DND-41 (cell line): ENCODE results near the gene ABHD15.

ENCODE experiments used
- ATAC-seq: fragments of 200-7000 bp; cut with Tn5 transposase; 3 replicates; pipeline ENCODE4 v1.9.1; 2021; ENCODE audit warnings: low read depth; ENCODE audit not compliant: insufficient read depth
- DNase-seq: peaks from one replicate; pipeline ENCODE4 v3.0.0-alpha.2; 2020
- H2AFZ ChIP-seq: 2 replicates; pipeline ENCODE4 v1.6.0; 2012; ENCODE audit warnings: low read depth, low read length
- H3K27ac ChIP-seq: 2 replicates; pipeline ENCODE4 v1.5.1; 2012; ENCODE audit warnings: low read length, inconsistent platforms
- H3K27me3 ChIP-seq: fragments of 200-600 bp; sonication (generic); 2 replicates; pipeline ENCODE4 v1.6.0; 2012; ENCODE audit warnings: low read length, mild to moderate bottlenecking, inconsistent platforms; ENCODE audit not compliant: insufficient read depth, poor library complexity
- H3K36me3 ChIP-seq: 2 replicates; pipeline ENCODE4 v1.5.1; 2012; ENCODE audit warnings: low read length, inconsistent platforms; ENCODE audit not compliant: insufficient read depth
- H3K4me1 ChIP-seq: 2 replicates; pipeline ENCODE4 v1.5.1; 2012; ENCODE audit warnings: mild to moderate bottlenecking, low read length; ENCODE audit not compliant: insufficient read depth
- H3K4me2 ChIP-seq: 2 replicates; pipeline ENCODE4 v1.6.0; 2012; ENCODE audit warnings: mild to moderate bottlenecking, moderate library complexity, low read length, inconsistent platforms; ENCODE audit not compliant: insufficient read depth
- H3K4me3 ChIP-seq, 2 experiments: fragments of 200-600 bp in 1 of 2; shearing (Covaris generic) in 1 of 2; 2 replicates each; pipeline ENCODE4 v1.5.1; 2012 to 2016; ENCODE audit warnings: inconsistent platforms in 2 of 2, low read length in 2 of 2, mild to moderate bottlenecking in 2 of 2, low read depth in 1 of 2, moderate library complexity in 1 of 2
- H3K79me2 ChIP-seq: 2 replicates; pipeline ENCODE4 v1.6.0; 2012; ENCODE audit warnings: low read length, inconsistent platforms; ENCODE audit not compliant: insufficient read depth
- H3K9ac ChIP-seq: 2 replicates; pipeline ENCODE4 v1.6.0; 2012; ENCODE audit warnings: low read depth, mild to moderate bottlenecking, inconsistent platforms, low read length, moderate library complexity
- H3K9me3 ChIP-seq: 2 replicates; pipeline ENCODE4 v1.5.1; 2012; ENCODE audit warnings: low read length, moderate library complexity, mild to moderate bottlenecking, inconsistent platforms; ENCODE audit not compliant: insufficient read depth, severe bottlenecking
- H4K20me1 ChIP-seq: 2 replicates; pipeline ENCODE4 v1.6.0; 2012; ENCODE audit warnings: low read length; ENCODE audit not compliant: insufficient read depth
- EZH2 ChIP-seq: IDR thresholded peaks from 3 replicates; pipeline ENCODE4 v1.6.1; 2012; ENCODE audit warnings: borderline replicate concordance, low read depth, mild to moderate bottlenecking, moderate library complexity, low read length, inconsistent platforms; ENCODE audit not compliant: severe bottlenecking
- TF ChIP-seq, protein P1 (sequence below): IDR thresholded peaks from 2 replicates; pipeline ENCODE4 v1.5.1; 2012; ENCODE audit warnings: borderline replicate concordance, low read length, moderate library complexity, mild to moderate bottlenecking; ENCODE audit not compliant: poor library complexity, severe bottlenecking; ENCODE audit errors: extremely low read depth

The ABHD15 gene

DNA sequence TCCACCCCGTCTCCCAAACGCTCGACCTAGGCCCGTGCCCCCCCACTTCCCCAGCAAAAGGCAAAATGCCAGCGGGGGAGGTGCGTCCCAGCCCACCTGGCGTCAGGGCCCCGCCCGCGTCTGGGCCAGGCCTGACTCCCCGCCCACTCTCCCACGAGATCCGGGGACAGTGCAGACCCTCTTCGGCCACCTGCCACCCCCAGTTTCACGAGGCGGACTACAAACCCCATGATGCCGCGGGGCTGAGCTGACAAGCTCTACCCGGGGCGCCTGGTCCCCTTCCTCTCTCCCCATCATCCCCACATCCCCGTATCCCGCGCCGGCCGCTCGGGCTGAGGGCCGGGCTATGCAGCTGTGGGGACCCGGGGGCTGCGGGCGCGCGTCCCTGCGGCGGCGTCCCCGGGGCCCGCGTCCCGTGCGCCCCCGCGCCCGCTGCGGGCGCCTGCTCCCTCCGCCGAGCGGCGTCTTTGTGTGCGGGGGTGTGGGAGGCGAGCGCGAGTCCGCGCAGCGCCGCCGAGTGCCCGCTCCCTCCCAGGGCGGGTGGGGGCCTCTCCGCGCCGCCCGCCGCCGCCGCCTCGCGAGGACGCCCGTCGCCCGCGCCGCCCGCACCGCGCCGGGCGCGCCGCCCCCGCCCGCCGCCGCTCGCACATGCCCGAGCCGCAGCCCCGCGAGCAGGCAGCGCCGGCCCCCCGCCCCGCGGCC, 26.2 kb upstream of the ABHD15 start, which contains the start of gene ANKRD13B:
Gene ANKRD13B, plus strand, starts transcription at position 283 of the 702 bp plus-strand sequence. CDS start 490 bp downstream, outside the sequence.
- H2AFZ ChIP-seq = peak within 1 kb of the TSS; percentile 73
- H3K27ac ChIP-seq = peak within 1 kb of the TSS; percentile 40
- peak; percentile 17; the same call in 1 of the 3 replicates for ATAC-seq
- H3K4me1 ChIP-seq = peaks cover 59% of the 10 kb centered on the region
- peak within 1 kb of the TSS; percentile 66 to 72; a peak in 3 of 4 replicates for H3K4me3 ChIP-seq
- no peaks in the 10 kb centered on the region for H3K9me3 ChIP-seq
- peaks cover 28% of the 10 kb centered on the region for H3K79me2 ChIP-seq
- H3K9ac ChIP-seq = peak within 1 kb of the TSS; percentile 59
- TF ChIP-seq, protein P1, sequence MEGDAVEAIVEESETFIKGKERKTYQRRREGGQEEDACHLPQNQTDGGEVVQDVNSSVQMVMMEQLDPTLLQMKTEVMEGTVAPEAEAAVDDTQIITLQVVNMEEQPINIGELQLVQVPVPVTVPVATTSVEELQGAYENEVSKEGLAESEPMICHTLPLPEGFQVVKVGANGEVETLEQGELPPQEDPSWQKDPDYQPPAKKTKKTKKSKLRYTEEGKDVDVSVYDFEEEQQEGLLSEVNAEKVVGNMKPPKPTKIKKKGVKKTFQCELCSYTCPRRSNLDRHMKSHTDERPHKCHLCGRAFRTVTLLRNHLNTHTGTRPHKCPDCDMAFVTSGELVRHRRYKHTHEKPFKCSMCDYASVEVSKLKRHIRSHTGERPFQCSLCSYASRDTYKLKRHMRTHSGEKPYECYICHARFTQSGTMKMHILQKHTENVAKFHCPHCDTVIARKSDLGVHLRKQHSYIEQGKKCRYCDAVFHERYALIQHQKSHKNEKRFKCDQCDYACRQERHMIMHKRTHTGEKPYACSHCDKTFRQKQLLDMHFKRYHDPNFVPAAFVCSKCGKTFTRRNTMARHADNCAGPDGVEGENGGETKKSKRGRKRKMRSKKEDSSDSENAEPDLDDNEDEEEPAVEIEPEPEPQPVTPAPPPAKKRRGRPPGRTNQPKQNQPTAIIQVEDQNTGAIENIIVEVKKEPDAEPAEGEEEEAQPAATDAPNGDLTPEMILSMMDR = no peak
- no peak for TF ChIP-seq EZH2
- DNase-seq = peak; percentile 62
- H3K4me2 ChIP-seq = peak within 1 kb of the TSS; percentile 98
- peaks cover 43% of the 10 kb centered on the region for H4K20me1 ChIP-seq
- no peaks in the 10 kb centered on the region for H3K36me3 ChIP-seq
- H3K27me3 ChIP-seq = peaks cover 6% of the 10 kb centered on the region

DNA sequence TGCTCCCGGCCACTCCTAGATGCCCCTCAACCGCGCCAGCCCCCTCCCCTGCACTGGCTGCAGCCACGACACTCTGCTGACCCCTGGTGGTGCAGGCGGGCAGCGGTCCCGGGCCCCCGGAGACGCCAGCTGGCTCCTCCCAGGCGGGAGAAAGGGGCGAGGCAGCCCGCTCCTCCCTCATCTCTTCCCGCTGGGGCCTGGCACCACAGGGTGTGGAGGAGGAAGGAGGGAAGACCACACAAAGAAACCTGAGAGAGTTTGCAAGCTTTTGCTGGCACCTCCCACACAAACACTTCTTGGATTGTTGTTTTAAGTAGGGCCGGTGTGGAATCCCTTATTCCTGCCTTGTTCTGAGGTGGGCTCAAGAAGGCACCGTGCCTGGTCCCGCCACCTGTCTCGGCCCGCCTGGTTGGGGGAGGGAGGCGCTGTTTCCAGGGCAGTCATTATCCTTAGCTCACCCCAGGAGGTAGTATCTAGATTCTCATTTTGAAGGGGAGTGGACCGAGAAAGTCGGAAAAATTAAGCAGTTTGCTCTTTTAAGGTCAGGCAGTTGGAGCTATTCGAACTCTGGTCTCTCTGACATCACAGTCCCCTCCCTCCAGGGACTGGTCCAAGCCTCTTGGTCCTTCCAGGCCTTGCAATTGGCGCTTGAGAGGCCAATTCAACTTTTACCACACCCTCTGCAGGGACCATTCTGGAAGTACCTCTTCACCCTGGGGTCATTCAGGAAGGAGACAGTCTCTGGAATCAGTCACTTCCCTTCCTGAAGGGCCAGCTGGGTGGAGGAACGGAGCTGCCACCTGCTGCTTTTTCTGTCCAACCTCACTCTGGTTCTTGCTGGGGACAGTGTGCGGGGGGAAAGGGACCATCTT, 25.1 kb upstream of the ABHD15 start:
- peaks cover 69% of the 10 kb centered on the region for H3K4me1 ChIP-seq
- H3K27me3 ChIP-seq = peaks cover 6% of the 10 kb centered on the region
- ATAC-seq = peak; percentile 70
- peak overlapping the region; percentile 90 for H3K4me2 ChIP-seq
- DNase-seq = peak; percentile 92
- H2AFZ ChIP-seq = peak overlapping the region; percentile 77
- H3K9ac ChIP-seq = peak overlapping the region; percentile 83
- no peaks in the 10 kb centered on the region for H3K36me3 ChIP-seq
- no peaks in the 10 kb centered on the region for H3K9me3 ChIP-seq
- H3K79me2 ChIP-seq = peaks cover 38% of the 10 kb centered on the region
- H3K27ac ChIP-seq = peak overlapping the region; percentile 49
- H4K20me1 ChIP-seq = peaks cover 49% of the 10 kb centered on the region
- H3K4me3 ChIP-seq = peak overlapping the region in 1 of 2 experiments; percentile 72; a peak in 2 of 4 replicates
- TF ChIP-seq EZH2 = no peak
- TF ChIP-seq, protein P1 = peak; percentile 99

DNA sequence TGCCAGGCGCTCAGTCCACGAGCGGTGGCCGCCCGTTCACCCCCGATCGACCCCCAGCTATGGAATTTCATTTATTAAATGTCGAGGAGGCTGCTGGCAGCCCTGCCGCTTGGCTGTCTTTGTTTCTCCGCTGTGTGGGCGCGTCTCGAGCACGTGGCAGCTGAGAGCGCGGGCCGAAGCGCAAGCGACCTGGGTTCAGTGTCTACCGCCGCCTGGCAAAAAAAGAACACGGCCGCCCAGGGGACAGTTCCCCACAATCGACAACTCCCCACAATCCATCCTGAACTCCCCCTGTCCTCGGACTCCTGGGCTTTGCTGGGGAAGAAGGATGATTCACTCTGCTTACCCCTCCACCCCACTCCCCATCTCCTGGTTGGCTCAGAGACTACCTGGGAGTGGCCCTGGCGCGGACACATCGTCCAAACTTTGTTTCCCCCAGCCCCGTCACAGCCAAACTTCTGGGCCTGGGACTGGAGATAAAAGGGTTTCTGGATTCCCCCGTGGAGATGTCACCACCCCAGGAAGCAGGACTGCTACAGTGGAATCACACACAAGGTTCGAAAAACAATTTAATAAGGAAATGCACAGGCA, 24.4 kb upstream of the ABHD15 start:
- H4K20me1 ChIP-seq = peaks cover 48% of the 10 kb centered on the region
- H3K79me2 ChIP-seq = peaks cover 45% of the 10 kb centered on the region
- TF ChIP-seq, protein P1 = no peak
- no peak for TF ChIP-seq EZH2
- peak overlapping the region; percentile 49 for H3K27ac ChIP-seq
- no peak for ATAC-seq
- peak overlapping the region in 1 of 2 experiments; percentile 72; a peak in 2 of 4 replicates for H3K4me3 ChIP-seq
- no peaks in the 10 kb centered on the region for H3K9me3 ChIP-seq
- peaks cover 75% of the 10 kb centered on the region for H3K4me1 ChIP-seq
- peak overlapping the region; percentile 90 for H3K4me2 ChIP-seq
- DNase-seq = no peak
- H2AFZ ChIP-seq = peak overlapping the region; percentile 77
- H3K36me3 ChIP-seq = no peaks in the 10 kb centered on the region
- H3K9ac ChIP-seq = peak overlapping the region; percentile 83
- peaks cover 6% of the 10 kb centered on the region for H3K27me3 ChIP-seq
